ENCODE measurements around the gene ZNF132.

DNA sequence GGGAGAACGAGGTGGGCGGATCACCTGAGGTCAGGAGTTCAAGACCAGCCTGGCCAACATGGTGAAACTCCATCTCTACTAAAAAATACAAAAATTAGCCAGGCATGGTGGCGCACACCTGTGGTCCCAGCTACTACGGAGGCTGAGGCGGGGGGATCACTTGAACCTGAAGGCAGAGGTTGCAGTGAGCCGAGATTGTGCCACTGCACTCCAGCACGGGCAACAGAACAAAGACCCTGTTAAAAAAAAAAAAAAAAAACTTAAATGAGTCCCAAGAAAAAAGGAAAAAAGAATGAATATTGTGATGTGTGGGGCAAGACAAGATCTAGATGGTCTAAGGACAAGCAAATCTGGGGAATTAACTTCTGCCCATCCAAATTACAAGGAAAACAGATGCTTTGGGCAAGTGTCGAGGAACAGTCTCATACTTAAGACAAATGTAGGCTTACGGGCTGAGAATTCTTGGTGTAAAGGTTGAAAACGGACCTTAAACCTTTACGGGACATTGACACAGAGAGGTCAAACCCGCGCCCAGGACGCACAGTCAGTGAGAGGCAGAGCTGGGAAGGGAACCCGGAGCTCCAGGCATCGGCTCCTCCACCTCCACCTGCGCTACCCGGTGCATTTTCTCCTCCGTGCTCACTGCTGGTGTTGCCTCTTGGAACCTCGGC lies 26.3 kb upstream of the ZNF132 start:
- TF ChIP-seq POLR2A (IDR thresholded peaks at IDR 0.05) (no peak), CTCF (IDR thresholded peaks at IDR 0.05) (no peak)
